IMR-90 (cell line): Measurements from ENCODE around the gene TMEM184B.

Source experiments
- FOS ChIP-seq: fragments of 150-350 bp; IDR thresholded peaks from 2 replicates; pipeline ENCODE4 v1.6.1; 2016; ENCODE audit warnings: low read depth, low read length
- MAFK ChIP-seq: IDR thresholded peaks from 2 replicates; pipeline ENCODE4 v1.6.1; 2012; ENCODE audit warnings: low read depth, low read length, improper control_type of control experiment
- MAZ ChIP-seq: IDR thresholded peaks from 2 replicates; pipeline ENCODE4 v1.6.1; 2012; ENCODE audit warnings: low read depth, mild to moderate bottlenecking, low read length, improper control_type of control experiment, moderate library complexity, borderline replicate concordance
- MXI1 ChIP-seq: IDR thresholded peaks from 2 replicates; pipeline ENCODE4 v1.6.1; 2012; ENCODE audit warnings: low read depth, mild to moderate bottlenecking, low read length, moderate library complexity, borderline replicate concordance
- POLR2A ChIP-seq: IDR thresholded peaks from 2 replicates; pipeline ENCODE4 v1.6.1; 2012; ENCODE audit warnings: mild to moderate bottlenecking, low read depth, low read length
- SMC3 ChIP-seq: fragments of 150-350 bp; IDR thresholded peaks from 2 replicates; pipeline ENCODE4 v1.6.1; 2016; ENCODE audit warnings: low read depth, mild to moderate bottlenecking, antibody characterized with exemption, low read length, moderate library complexity
- TF ChIP-seq, protein P1 (sequence below): conservative IDR thresholded peaks from 2 replicates; pipeline ENCODE4 v1.5.1; 2012; ENCODE audit warnings: mild to moderate bottlenecking, low read depth, low read length, improper control_type of control experiment
- TF ChIP-seq, protein P2 (sequence below): fragments of 150-350 bp; IDR thresholded peaks from 2 replicates; pipeline ENCODE4 v1.6.1; 2017; ENCODE audit warnings: mild to moderate bottlenecking, antibody characterized with exemption, low read length, low read depth
- TF ChIP-seq, protein P3 (sequence below): fragments of 150-350 bp; IDR thresholded peaks from 2 replicates; pipeline ENCODE4 v1.6.1; 2016; ENCODE audit warnings: low read depth, mild to moderate bottlenecking, low read length, moderate library complexity, borderline replicate concordance

DNA sequence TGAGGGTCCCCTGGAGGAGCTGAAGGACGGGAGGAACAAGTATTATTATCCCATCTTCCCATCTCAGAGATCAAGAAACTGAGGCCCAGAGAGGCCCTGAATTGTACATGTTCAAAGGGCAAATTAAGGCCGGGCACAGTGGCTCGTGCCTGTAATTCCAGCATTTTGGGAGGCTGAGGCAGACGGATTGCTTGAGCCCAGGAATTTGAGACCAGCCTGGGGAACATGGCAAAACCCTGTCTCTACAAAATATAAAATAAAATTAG lies 99.2 kb downstream of the TMEM184B start:
- no peak for TF ChIP-seq POLR2A
- TF ChIP-seq, protein P1, sequence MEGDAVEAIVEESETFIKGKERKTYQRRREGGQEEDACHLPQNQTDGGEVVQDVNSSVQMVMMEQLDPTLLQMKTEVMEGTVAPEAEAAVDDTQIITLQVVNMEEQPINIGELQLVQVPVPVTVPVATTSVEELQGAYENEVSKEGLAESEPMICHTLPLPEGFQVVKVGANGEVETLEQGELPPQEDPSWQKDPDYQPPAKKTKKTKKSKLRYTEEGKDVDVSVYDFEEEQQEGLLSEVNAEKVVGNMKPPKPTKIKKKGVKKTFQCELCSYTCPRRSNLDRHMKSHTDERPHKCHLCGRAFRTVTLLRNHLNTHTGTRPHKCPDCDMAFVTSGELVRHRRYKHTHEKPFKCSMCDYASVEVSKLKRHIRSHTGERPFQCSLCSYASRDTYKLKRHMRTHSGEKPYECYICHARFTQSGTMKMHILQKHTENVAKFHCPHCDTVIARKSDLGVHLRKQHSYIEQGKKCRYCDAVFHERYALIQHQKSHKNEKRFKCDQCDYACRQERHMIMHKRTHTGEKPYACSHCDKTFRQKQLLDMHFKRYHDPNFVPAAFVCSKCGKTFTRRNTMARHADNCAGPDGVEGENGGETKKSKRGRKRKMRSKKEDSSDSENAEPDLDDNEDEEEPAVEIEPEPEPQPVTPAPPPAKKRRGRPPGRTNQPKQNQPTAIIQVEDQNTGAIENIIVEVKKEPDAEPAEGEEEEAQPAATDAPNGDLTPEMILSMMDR, result no peak
- TF ChIP-seq, protein P2, sequence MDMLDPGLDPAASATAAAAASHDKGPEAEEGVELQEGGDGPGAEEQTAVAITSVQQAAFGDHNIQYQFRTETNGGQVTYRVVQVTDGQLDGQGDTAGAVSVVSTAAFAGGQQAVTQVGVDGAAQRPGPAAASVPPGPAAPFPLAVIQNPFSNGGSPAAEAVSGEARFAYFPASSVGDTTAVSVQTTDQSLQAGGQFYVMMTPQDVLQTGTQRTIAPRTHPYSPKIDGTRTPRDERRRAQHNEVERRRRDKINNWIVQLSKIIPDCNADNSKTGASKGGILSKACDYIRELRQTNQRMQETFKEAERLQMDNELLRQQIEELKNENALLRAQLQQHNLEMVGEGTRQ, result no peak
- TF ChIP-seq SMC3, result no peak
- TF ChIP-seq MAZ, result no peak
- no peak for TF ChIP-seq MXI1
- no peak for TF ChIP-seq FOS
- TF ChIP-seq, protein P3, sequence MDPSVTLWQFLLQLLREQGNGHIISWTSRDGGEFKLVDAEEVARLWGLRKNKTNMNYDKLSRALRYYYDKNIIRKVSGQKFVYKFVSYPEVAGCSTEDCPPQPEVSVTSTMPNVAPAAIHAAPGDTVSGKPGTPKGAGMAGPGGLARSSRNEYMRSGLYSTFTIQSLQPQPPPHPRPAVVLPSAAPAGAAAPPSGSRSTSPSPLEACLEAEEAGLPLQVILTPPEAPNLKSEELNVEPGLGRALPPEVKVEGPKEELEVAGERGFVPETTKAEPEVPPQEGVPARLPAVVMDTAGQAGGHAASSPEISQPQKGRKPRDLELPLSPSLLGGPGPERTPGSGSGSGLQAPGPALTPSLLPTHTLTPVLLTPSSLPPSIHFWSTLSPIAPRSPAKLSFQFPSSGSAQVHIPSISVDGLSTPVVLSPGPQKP, result no peak
- TF ChIP-seq MAFK, result no peak
